Measurements from ENCODE around the gene HMX2.

DNA sequence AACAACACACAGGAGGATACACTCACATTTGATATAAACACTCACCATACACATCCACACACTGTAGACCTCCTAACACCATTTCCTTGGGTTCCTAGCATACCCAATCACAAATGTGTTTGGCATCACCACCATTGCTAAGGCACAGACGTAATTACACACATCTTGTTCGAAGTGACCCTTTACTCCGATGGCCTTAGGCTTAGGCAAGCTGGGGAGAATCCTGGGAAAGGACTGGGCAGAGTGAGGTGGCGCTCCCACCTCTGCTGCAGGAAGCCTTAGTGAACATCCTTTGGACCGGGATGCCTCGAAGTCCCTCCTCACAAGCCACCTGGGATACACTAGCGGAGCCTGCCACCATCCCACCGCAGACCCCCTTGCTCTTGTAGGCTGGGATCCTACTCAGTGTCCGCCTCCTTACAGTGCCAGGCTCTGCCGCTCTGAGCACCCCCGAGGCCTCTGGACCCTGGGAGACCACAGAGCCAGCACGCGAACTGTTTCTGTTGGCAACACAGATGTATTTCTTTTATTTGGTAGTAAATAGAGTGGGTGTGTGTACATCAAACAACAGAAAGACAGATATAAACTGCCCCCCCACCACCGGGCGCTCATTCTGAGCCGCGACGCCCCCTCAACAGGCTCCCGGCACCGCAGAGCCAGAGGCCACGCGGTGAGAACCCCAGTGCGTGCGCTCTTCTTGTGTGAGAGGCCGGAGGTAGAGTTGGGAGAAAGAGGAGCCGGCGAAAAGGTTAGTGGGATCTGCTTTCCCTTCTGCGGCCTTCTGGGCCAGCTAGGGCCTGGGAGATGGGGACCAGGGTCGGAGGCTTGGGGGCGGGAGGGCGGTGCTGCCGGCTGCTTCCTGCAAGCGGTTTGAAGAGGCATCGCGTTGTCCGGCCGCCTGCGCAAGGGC lies 5.9 kb upstream of the HMX2 start:
- no peak for TF ChIP-seq XBP1 (CRISPR knock-in tag; IDR thresholded peaks at IDR 0.05)
- no peak for TF ChIP-seq SETDB1 (CRISPR knock-in tag; IDR thresholded peaks at IDR 0.05; ENCODE audit: borderline replicate concordance)
- TF ChIP-seq, protein P1, sequence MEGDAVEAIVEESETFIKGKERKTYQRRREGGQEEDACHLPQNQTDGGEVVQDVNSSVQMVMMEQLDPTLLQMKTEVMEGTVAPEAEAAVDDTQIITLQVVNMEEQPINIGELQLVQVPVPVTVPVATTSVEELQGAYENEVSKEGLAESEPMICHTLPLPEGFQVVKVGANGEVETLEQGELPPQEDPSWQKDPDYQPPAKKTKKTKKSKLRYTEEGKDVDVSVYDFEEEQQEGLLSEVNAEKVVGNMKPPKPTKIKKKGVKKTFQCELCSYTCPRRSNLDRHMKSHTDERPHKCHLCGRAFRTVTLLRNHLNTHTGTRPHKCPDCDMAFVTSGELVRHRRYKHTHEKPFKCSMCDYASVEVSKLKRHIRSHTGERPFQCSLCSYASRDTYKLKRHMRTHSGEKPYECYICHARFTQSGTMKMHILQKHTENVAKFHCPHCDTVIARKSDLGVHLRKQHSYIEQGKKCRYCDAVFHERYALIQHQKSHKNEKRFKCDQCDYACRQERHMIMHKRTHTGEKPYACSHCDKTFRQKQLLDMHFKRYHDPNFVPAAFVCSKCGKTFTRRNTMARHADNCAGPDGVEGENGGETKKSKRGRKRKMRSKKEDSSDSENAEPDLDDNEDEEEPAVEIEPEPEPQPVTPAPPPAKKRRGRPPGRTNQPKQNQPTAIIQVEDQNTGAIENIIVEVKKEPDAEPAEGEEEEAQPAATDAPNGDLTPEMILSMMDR (CRISPR knock-in tag; IDR thresholded peaks at IDR 0.05): no peak
- TF ChIP-seq HIVEP1 (CRISPR knock-in tag; IDR thresholded peaks at IDR 0.05): no peak
- TF ChIP-seq, protein P2, sequence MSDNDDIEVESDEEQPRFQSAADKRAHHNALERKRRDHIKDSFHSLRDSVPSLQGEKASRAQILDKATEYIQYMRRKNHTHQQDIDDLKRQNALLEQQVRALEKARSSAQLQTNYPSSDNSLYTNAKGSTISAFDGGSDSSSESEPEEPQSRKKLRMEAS (IDR thresholded peaks at IDR 0.05): no peak
- no peak for TF ChIP-seq RNF2 (conservative IDR thresholded peaks at IDR 0.05; ENCODE audit: low read depth)
- no peak for TF ChIP-seq RFXANK (CRISPR knock-in tag; IDR thresholded peaks at IDR 0.05)
- no peak for TF ChIP-seq MTA3 (CRISPR knock-in tag; IDR thresholded peaks at IDR 0.05)

Data from HepG2 (cell line).